Sigmoid colon (tissue), 4 donors: ENCODE data around the gene CCDC159.

ENCODE experiments used
- POLR2A ChIP-seq, 2 donors: fragments of 450-650 bp; IDR thresholded peaks; one replicate each; pipeline ENCODE4 v1.6.1; 2016; ENCODE audit warnings: antibody characterized with exemption in 2 of 2, mild to moderate bottlenecking in 2 of 2, moderate library complexity in 2 of 2
- POLR2AphosphoS5 ChIP-seq, 4 donors: sonication (generic); formaldehyde crosslinking; IDR thresholded peaks; one replicate each; pipeline ENCODE4 v1.6.1; 2017; ENCODE audit warnings: antibody characterized with exemption in 4 of 4
- TF ChIP-seq, protein P1 (sequence below), 4 experiments: fragments of 450-650 bp in 3 of 4; fragments of 200-600 bp in 1 of 4; IDR thresholded peaks; one replicate each; pipeline ENCODE4 v1.5.1; 2016 to 2019; ENCODE audit warnings: antibody characterized with exemption in 4 of 4, mild to moderate bottlenecking in 3 of 4, moderate library complexity in 2 of 4

- TF ChIP-seq, protein P1, sequence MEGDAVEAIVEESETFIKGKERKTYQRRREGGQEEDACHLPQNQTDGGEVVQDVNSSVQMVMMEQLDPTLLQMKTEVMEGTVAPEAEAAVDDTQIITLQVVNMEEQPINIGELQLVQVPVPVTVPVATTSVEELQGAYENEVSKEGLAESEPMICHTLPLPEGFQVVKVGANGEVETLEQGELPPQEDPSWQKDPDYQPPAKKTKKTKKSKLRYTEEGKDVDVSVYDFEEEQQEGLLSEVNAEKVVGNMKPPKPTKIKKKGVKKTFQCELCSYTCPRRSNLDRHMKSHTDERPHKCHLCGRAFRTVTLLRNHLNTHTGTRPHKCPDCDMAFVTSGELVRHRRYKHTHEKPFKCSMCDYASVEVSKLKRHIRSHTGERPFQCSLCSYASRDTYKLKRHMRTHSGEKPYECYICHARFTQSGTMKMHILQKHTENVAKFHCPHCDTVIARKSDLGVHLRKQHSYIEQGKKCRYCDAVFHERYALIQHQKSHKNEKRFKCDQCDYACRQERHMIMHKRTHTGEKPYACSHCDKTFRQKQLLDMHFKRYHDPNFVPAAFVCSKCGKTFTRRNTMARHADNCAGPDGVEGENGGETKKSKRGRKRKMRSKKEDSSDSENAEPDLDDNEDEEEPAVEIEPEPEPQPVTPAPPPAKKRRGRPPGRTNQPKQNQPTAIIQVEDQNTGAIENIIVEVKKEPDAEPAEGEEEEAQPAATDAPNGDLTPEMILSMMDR (IDR thresholded peaks at IDR 0.05), result no peak
- TF ChIP-seq POLR2A (IDR thresholded peaks at IDR 0.05) (no peak), POLR2AphosphoS5 (IDR thresholded peaks at IDR 0.05) (no peak)
These were observed 50.8 kb downstream of the CCDC159 start for GRCh38 chr19:11397089-11397610.
